Stimulated activated memory B cell treated with anti-CD40 and anti-IgM and Interleukin-4, amounts not matched to agents 10 μg/mL and 1 μg/mL and 100 μg/mL, for 72 hours (primary cell): ENCODE measurements around the gene PLPP1.
A peak's percentile ranks its signal among the peaks of the same experiment; 100 is the strongest.

Source experiments
- ATAC-seq: fragments of 150-1000 bp; cut with Tn5 transposase; 2 replicates; pipeline ENCODE4 v1.10.0; 2021
- H3K27ac Mint-ChIP-seq: one replicate; pipeline ENCODE4 v1.8.0; 2022; ENCODE audit warnings: mild to moderate bottlenecking, mixed read lengths
- H3K27me3 Mint-ChIP-seq: one replicate; pipeline ENCODE4 v1.8.0; 2022; ENCODE audit warnings: mixed read lengths
- H3K36me3 Mint-ChIP-seq: one replicate; pipeline ENCODE4 v1.8.0; 2022; ENCODE audit warnings: mixed read lengths
- H3K4me1 Mint-ChIP-seq: one replicate; pipeline ENCODE4 v1.8.0; 2022; ENCODE audit warnings: mixed read lengths
- H3K4me3 Mint-ChIP-seq: one replicate; pipeline ENCODE4 v1.8.0; 2022; ENCODE audit warnings: mild to moderate bottlenecking, moderate library complexity, mixed read lengths
- H3K9me3 Mint-ChIP-seq: one replicate; pipeline ENCODE4 v1.8.0; 2022; ENCODE audit warnings: mixed read lengths

Gene PLPP1

GRCh38 chr5:55454282-55454681 lies 80.5 kb downstream of the PLPP1 start:
- Mint-ChIP-seq H3K9me3 (no peaks in the 10 kb centered on the region), H3K27me3 (no peaks in the 10 kb centered on the region), H3K36me3 (peaks cover 6% of the 10 kb centered on the region), H3K4me3 (no peak overlapping the region), H3K27ac (no peak overlapping the region), H3K4me1 (peaks cover 9% of the 10 kb centered on the region)
- no peak for ATAC-seq

GRCh38 chr5:55453211-55453610 lies 81.6 kb downstream of the PLPP1 start:
- Mint-ChIP-seq H3K27ac (no peak overlapping the region), H3K27me3 (no peaks in the 10 kb centered on the region), H3K36me3 (peaks cover 6% of the 10 kb centered on the region), H3K4me1 (peaks cover 9% of the 10 kb centered on the region), H3K9me3 (no peaks in the 10 kb centered on the region), H3K4me3 (no peak overlapping the region)
- ATAC-seq = no peak

- Mint-ChIP-seq H3K4me1 (peaks cover 9% of the 10 kb centered on the region), H3K27ac (no peak overlapping the region), H3K27me3 (no peaks in the 10 kb centered on the region), H3K4me3 (no peak overlapping the region), H3K9me3 (no peaks in the 10 kb centered on the region), H3K36me3 (peaks cover 6% of the 10 kb centered on the region)
- ATAC-seq = no peak
Observed at GRCh38 chr5:55451976-55452375, 82.8 kb downstream of the PLPP1 start.

- Mint-ChIP-seq H3K27me3 (no peaks in the 10 kb centered on the region), H3K4me1 (peaks cover 9% of the 10 kb centered on the region), H3K9me3 (no peaks in the 10 kb centered on the region), H3K27ac (no peak overlapping the region), H3K4me3 (no peak overlapping the region), H3K36me3 (peaks cover 6% of the 10 kb centered on the region)
- no peak for ATAC-seq
Observed at GRCh38 chr5:55450050-55450765, 84.6 kb downstream of the PLPP1 start.

GRCh38 chr5:55446640-55447351 lies 88.0 kb downstream of the PLPP1 start:
- no peak for ATAC-seq
- no peaks in the 10 kb centered on the region for H3K27me3 Mint-ChIP-seq
- no peak overlapping the region for H3K4me3 Mint-ChIP-seq
- no peaks in the 10 kb centered on the region for H3K4me1 Mint-ChIP-seq
- no peaks in the 10 kb centered on the region for H3K36me3 Mint-ChIP-seq
- H3K27ac Mint-ChIP-seq = no peak overlapping the region
- no peaks in the 10 kb centered on the region for H3K9me3 Mint-ChIP-seq

- ATAC-seq = no peak
- Mint-ChIP-seq H3K27ac (no peak overlapping the region), H3K9me3 (no peaks in the 10 kb centered on the region)
Observed at GRCh38 chr5:55445791-55446190, 89.0 kb downstream of the PLPP1 start.

DNA sequence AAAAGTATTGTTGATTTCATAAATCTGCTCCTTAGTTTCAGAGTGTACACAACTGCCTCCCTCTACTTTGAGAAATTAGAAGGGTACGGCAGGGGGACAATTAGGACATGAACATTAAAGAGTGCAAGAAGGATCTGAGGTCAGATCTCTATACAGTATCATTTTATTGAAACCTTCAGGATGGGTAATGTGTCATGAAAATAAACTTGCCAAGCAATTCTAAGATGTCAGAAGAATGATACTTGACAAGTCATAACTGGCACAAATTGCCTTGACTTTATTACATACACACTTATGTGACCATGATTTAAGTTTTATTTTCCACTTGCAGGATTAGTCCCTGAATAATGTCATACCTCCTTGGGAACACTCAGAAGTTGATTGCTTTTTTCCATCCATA lies 92.8 kb downstream of the PLPP1 start:
- no peak for ATAC-seq
- Mint-ChIP-seq H3K36me3 (peaks cover 17% of the 10 kb centered on the region), H3K4me1 (peaks cover 10% of the 10 kb centered on the region), H3K9me3 (no peaks in the 10 kb centered on the region), H3K27me3 (no peaks in the 10 kb centered on the region), H3K27ac (peak overlapping the region; percentile 80), H3K4me3 (no peak overlapping the region)

More at GRCh38 chr5:55445791-55446190, 89.0 kb downstream of the PLPP1 start:
- Mint-ChIP-seq H3K36me3 (no peaks in the 10 kb centered on the region), H3K4me1 (no peaks in the 10 kb centered on the region), H3K27me3 (no peaks in the 10 kb centered on the region), H3K4me3 (no peak overlapping the region)

DNA sequence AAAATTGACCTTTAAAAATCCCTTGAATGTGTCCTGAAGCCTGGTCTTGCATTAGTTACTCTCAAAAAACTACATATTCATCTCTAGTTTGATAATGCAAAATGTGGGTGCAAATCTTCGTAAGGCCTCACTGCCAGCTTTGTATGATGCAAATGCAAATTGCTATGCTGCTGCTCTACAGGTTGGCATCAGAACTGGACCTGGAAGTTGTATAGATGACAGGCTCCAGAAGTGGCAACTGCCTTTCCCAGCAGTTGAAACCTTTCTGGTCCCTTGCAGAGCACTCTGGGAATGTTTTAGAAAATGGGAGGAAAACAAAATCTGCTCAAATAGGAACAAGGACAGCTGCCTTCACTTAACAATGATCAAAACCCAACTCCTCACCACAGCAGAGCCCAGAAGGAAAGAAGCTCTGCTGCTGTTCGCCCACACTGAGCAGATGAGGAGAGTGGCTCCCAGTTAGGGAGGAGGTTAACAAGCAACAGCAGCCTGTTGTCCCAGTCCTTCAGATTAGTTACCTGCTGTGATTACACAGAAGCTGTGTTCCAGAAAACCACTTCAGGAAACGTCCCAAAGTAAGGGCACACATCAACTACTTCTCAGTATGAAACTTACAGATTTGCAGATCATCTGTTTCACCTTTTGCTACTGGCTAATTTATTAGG lies 93.5 kb downstream of the PLPP1 start:
- Mint-ChIP-seq H3K4me1 (peaks cover 10% of the 10 kb centered on the region), H3K27ac (peak overlapping the region; percentile 80), H3K9me3 (peaks cover 2% of the 10 kb centered on the region), H3K4me3 (no peak overlapping the region), H3K36me3 (peaks cover 21% of the 10 kb centered on the region), H3K27me3 (no peaks in the 10 kb centered on the region)
- no peak for ATAC-seq

DNA sequence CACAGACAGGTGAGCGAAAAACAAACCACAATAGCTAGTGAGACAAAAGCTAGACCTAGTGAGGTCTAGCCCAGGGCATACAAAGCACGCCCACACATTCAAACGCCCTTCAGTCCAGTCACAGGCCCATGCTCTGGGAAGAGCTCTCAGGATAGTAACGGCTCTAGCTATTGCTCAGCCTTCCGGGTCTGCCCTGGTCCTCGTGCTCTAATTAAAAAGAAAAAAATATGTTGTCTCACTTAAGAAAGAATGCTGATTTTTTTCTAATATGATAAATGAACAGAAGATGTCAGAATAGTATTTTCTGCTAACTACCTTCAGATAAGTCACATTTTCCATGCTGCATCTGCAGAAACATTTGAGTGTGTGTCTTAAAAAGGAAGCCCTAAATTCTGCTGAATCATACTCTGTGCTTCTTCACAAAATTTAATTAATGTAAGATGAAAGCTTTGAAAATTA lies 94.5 kb downstream of the PLPP1 start:
- H3K9me3 Mint-ChIP-seq = peaks cover 3% of the 10 kb centered on the region
- H3K4me1 Mint-ChIP-seq = peaks cover 10% of the 10 kb centered on the region
- no peak for ATAC-seq
- peak overlapping the region; percentile 80 for H3K27ac Mint-ChIP-seq
- H3K36me3 Mint-ChIP-seq = peaks cover 32% of the 10 kb centered on the region
- no peak overlapping the region for H3K4me3 Mint-ChIP-seq
- H3K27me3 Mint-ChIP-seq = no peaks in the 10 kb centered on the region

DNA sequence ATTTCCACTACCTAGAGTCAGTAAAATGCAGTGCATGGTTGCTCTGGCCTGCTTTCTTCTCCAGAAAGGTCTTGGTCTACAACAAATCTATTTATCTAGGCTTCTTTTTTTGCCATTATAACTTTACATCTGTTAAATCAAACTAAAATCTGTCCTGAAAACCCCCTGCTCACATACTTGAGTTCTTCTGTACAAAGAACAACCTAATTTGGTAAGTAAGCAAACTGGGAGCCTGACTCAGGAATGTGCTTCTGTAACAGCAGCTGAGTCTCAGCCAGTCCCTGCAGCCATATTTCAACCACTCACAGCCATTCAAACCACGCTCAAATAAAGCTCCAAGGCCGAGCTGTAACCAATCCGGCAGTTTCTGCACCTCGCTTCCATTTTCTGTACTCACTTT lies 95.8 kb downstream of the PLPP1 start:
- Mint-ChIP-seq H3K9me3 (peaks cover 11% of the 10 kb centered on the region), H3K4me3 (no peak overlapping the region), H3K36me3 (peaks cover 44% of the 10 kb centered on the region), H3K27me3 (no peaks in the 10 kb centered on the region), H3K27ac (peak overlapping the region; percentile 80), H3K4me1 (peaks cover 10% of the 10 kb centered on the region)
- ATAC-seq = no peak

GRCh38 chr5:55437859-55438206 lies 96.9 kb downstream of the PLPP1 start:
- no peak overlapping the region for H3K27ac Mint-ChIP-seq
- peaks cover 53% of the 10 kb centered on the region for H3K36me3 Mint-ChIP-seq
- H3K4me1 Mint-ChIP-seq = peaks cover 10% of the 10 kb centered on the region
- no peaks in the 10 kb centered on the region for H3K27me3 Mint-ChIP-seq
- no peak overlapping the region for H3K4me3 Mint-ChIP-seq
- ATAC-seq = no peak
- H3K9me3 Mint-ChIP-seq = peaks cover 14% of the 10 kb centered on the region

DNA sequence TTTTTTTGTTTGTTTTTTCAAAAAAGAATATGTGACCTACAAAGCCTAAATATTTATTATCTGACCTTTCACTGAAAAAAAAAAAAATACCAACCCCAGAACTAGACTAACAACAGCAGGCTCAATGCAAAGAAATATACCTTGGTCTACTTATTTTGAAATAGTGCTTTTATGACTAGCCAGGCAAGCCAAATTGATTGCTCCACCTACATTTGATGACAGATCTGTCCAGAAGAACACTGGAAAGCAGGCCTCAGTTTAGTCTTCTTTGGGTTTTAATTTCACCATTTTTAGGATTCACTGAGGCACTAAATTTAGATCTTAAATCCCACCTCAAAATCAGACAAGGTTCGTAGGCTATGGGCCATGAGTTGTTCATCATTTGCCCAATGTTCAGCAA lies 97.3 kb downstream of the PLPP1 start:
- H3K4me3 Mint-ChIP-seq = no peak overlapping the region
- H3K27ac Mint-ChIP-seq = no peak overlapping the region
- H3K27me3 Mint-ChIP-seq = no peaks in the 10 kb centered on the region
- peaks cover 10% of the 10 kb centered on the region for H3K4me1 Mint-ChIP-seq
- peaks cover 57% of the 10 kb centered on the region for H3K36me3 Mint-ChIP-seq
- no peak for ATAC-seq
- H3K9me3 Mint-ChIP-seq = peaks cover 17% of the 10 kb centered on the region

DNA sequence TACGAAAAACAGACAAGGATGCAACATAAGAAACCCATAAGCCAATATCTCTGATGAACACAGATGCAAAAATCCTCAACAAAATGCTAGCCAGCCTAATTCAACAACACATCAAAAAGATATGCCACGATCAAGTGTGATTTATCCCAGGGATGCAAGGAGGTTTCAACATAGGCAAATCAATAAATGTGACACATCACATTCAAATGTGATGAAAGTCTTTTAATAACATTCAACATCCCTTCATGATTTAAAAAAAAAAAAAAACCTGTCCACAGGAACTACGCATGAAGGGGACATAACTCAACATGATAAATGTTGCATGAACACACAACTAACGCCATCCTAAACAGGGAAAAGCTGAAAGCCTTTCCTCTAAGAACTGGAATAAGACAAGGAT lies 102.2 kb downstream of the PLPP1 start:
- Mint-ChIP-seq H3K27ac (no peak overlapping the region), H3K9me3 (peaks cover 31% of the 10 kb centered on the region), H3K4me3 (no peak overlapping the region), H3K27me3 (no peaks in the 10 kb centered on the region), H3K4me1 (no peaks in the 10 kb centered on the region), H3K36me3 (peaks cover 91% of the 10 kb centered on the region)
- no peak for ATAC-seq

- H3K27me3 Mint-ChIP-seq = no peaks in the 10 kb centered on the region
- H3K27ac Mint-ChIP-seq = no peak overlapping the region
- peaks cover 23% of the 10 kb centered on the region for H3K9me3 Mint-ChIP-seq
- no peak for ATAC-seq
- peaks cover 91% of the 10 kb centered on the region for H3K36me3 Mint-ChIP-seq
- H3K4me3 Mint-ChIP-seq = no peak overlapping the region
- H3K4me1 Mint-ChIP-seq = no peaks in the 10 kb centered on the region
Observed at GRCh38 chr5:55429613-55430253, 105.0 kb downstream of the PLPP1 start.

GRCh38 chr5:55429221-55429612 lies 105.5 kb downstream of the PLPP1 start:
- H3K4me3 Mint-ChIP-seq = no peak overlapping the region
- no peaks in the 10 kb centered on the region for H3K27me3 Mint-ChIP-seq
- peaks cover 21% of the 10 kb centered on the region for H3K9me3 Mint-ChIP-seq
- no peak for ATAC-seq
- H3K27ac Mint-ChIP-seq = no peak overlapping the region
- no peaks in the 10 kb centered on the region for H3K4me1 Mint-ChIP-seq
- peaks cover 90% of the 10 kb centered on the region for H3K36me3 Mint-ChIP-seq
